GM10266 (cell line): ENCODE measurements around the gene TBC1D8B.

Source experiments
- DNase-seq: peaks from one replicate; pipeline ENCODE4 v3.0.0; 2012; ENCODE audit errors: extremely low spot score
- TF ChIP-seq, protein P1 (sequence below): IDR thresholded peaks from 2 replicates; pipeline ENCODE4 v1.5.1; 2012; ENCODE audit warnings: mild to moderate bottlenecking, low read depth; ENCODE audit not compliant: control insufficient read depth, insufficient read depth; ENCODE audit errors: missing control alignments

Gene TBC1D8B

DNA sequence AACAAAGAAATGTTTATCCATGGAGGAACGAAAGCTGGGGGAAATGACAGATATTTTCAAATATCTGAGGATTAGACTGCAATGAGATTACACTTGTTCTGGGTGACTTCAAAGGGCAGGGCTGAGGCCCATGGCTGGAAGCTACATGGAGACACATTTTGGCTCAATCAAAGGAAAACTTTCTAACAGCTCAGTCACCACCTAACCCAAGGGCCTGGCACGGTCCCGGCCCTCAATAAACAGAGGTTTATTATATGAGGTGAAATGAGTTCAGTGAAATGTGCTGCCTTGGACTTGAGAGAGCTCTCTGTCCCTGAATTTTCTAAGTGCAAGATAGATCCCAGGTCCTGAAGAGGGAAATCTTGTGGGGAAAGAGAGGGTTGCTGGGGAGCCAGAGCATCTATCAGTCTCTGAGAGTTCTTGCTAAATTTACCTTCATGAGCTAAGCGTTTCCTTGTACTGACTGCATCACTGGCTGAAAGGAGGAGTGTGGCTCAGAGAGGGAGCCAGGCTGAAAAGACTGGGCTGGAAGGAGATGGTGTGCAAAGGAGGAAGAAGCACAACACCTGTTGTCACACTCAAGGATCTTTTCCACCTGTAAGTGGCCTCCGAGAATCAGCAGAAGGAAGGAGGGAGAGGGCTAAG is 102.7 kb downstream of the TBC1D8B start:
- TF ChIP-seq, protein P1, sequence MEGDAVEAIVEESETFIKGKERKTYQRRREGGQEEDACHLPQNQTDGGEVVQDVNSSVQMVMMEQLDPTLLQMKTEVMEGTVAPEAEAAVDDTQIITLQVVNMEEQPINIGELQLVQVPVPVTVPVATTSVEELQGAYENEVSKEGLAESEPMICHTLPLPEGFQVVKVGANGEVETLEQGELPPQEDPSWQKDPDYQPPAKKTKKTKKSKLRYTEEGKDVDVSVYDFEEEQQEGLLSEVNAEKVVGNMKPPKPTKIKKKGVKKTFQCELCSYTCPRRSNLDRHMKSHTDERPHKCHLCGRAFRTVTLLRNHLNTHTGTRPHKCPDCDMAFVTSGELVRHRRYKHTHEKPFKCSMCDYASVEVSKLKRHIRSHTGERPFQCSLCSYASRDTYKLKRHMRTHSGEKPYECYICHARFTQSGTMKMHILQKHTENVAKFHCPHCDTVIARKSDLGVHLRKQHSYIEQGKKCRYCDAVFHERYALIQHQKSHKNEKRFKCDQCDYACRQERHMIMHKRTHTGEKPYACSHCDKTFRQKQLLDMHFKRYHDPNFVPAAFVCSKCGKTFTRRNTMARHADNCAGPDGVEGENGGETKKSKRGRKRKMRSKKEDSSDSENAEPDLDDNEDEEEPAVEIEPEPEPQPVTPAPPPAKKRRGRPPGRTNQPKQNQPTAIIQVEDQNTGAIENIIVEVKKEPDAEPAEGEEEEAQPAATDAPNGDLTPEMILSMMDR, result no peak
- no peak for DNase-seq

DNA sequence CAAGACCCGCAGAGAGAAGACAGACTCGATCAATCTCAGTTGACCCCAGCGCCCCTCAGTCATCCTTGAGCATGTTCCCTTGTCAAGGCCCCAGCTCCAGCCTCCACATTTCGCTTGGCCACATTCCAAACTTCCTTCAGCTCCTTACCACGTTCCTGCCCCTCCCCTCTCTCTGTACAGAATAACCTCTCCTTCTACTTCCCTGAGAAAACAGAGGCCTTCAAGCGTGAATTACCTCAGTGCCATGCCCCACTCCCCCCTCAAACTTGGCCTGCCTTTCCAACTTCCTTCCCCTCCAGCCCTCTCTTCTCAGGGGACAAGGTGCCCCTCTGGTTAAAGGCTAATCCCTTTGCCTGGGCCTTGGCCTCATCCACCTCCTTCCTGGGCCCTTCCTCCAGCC is 103.9 kb downstream of the TBC1D8B start:
- TF ChIP-seq, protein P1, result no peak
- DNase-seq, result no peak

DNA sequence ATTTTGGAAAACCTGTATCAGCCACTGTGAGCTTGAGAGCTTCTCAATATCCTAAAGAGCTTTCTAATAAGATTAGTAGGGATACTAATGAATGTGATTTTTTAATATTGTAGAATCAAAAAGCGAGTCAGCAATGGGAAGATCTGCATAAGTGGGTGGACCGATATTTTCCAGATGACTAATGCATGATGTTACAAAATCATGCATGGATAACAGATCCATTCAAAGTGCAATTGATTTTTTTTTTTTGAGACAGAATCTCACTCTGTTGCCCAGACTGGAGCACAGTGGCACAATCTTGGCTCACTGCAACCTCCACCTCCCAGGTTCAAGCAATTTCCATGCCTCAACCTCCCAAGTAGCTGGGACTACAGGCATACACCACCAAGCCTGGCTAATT is 110.4 kb downstream of the TBC1D8B start:
- TF ChIP-seq, protein P1, result no peak
- no peak for DNase-seq

DNA sequence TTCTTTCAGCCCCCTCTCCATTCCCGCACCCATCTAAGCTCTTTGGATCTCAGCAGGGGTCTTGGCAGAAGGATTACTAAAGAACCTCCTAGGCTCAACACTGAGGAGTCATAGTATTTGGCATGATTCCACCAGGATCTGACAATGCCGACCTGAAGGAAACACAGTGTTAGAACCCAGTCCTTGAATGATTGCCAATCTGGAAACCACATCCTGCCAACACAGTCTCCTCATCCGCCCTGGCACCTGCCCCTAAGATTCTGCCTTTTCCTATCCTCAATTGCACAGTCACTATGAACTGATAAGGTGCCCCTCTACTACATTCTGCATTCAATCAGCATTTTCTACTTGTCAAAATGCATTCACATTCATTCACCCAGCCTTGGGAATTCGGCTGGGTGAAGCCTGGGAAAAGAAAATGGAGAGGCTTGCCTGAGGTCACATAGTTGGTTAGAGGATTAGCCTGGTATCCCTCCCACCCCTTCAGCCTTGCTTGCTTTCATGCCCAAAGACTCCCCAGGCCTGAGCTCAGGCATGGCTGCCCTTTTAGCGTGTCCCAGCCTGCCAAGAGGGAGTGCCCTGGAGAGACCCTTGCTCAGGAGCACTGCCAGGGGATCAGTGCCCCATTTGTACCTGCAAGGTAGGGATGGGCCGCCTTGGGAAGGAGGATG is 115.5 kb downstream of the TBC1D8B start:
- DNase-seq, result no peak
- TF ChIP-seq, protein P1, result no peak

DNA sequence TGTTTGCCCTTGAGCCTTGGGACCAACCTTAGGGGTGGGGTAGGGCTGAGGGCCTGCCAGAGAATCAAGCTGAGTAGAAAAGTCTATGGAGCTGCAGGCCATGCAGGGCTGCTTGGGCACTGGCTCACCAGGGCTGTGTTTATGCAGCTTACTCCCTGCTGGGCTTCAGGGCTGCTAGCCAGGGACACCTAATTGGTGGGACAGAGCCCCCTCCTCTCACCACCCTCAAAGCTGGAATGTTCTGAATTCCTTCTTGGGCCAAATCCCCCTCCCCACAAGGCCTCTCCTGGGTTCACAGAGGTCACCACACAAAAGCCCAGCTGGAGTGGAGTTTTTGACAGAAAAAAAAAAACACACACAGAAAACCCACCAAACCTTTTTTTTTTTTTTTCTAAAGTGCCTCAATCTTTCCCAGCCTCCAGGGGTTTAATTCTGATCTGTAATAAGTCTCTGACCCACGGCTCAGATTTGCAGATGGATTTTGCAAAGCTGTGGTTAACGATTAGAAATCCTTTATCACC is 117.5 kb downstream of the TBC1D8B start, which contains the start of gene CLDN2:
CLDN2 (plus strand) TSS at position 471 of the 521 bp plus-strand sequence. CDS start 7,827 bp downstream, outside the sequence.
- TF ChIP-seq, protein P1, result no peak
- no peak for DNase-seq

DNA sequence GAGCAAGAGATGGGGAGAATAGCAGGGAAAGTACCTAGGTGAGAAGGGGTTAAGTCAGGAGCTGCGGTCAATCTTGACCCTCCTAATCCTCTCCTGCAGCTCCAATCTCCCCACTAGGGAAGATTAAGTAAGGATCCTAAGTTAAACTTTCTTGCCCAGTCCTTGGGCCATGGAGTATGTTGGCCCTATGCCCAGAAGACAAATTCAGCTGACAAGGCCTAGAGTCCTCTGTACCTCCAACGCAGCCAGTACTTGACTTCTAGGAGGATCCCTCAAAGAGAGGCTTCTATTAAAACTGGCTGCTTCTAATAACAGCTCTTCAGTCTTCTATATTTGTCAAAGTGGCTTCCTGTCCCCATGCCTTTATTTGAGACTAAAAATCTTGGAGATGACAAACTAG is 119.2 kb downstream of the TBC1D8B start:
- DNase-seq, result no peak
- TF ChIP-seq, protein P1, result no peak
